Sigmoid colon (tissue), 4 donors: ENCODE results near the gene TPMT.

Experiments
- CTCF ChIP-seq, 4 experiments: fragments of 450-650 bp in 3 of 4; fragments of 200-600 bp in 1 of 4; IDR thresholded peaks; one replicate each; pipeline ENCODE4 v1.5.1; 2016 to 2019; ENCODE audit warnings: antibody characterized with exemption in 4 of 4, mild to moderate bottlenecking in 3 of 4, moderate library complexity in 2 of 4
- POLR2AphosphoS5 ChIP-seq, 4 donors: sonication (generic); formaldehyde crosslinking; IDR thresholded peaks; one replicate each; pipeline ENCODE4 v1.6.1; 2017; ENCODE audit warnings: antibody characterized with exemption in 4 of 4

DNA sequence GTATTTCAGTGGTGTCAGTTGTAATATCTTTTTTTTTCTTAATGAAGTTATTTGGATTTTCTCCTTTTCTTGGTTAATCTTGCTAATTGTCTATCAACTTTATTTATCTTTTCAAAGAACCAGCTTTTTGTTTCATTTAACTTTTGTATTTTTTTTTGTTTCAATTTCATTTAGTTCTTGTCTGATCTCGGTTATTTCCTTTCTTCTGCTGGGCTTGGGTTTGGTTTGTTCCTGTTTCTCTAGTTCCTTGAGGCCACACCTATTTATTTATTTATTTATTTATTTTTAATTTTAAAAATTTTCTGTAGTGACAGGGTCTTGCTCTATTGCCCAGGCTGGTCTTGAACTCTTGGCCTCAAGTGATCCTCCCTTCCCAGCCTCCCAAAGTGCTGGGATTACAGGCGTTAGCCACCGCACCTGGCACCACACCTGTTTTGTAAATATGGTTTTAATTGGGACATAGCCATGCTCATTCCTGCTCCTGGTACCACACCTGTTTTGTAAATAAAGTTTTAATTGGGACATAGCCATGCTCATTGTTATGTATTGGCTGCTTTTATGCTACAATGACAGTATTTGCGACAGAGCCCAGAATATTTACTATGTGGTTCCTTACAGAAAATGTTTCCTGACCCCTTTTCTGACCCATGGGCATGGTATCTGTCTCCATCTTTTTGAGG is 22.5 kb upstream of the TPMT start:
- TF ChIP-seq CTCF (IDR thresholded peaks at IDR 0.05), result no peak
- no peak for TF ChIP-seq POLR2AphosphoS5 (IDR thresholded peaks at IDR 0.05)
